Fibroblast of mammary gland (primary cell): ENCODE measurements around the gene LSS.

Source experiments
- DNase-seq: peaks from one replicate; pipeline ENCODE4 v3.0.0-alpha.2; 2010; ENCODE audit warnings: low read depth
- H3K4me3 ChIP-seq: 2 replicates; pipeline ENCODE4 v1.5.1; 2011; ENCODE audit warnings: low read depth, mild to moderate bottlenecking, low read length, moderate library complexity; ENCODE audit not compliant: control insufficient read depth
- CTCF ChIP-seq: conservative IDR thresholded peaks from 2 replicates; pipeline ENCODE4 v1.5.1; 2011; ENCODE audit warnings: low read depth, low read length, inconsistent platforms; ENCODE audit not compliant: control insufficient read depth, insufficient read depth

Gene LSS

GRCh38 chr21:46265736-46266525, 37.4 kb upstream of the LSS start:
- TF ChIP-seq CTCF = no peak
- peak; percentile 7 for DNase-seq

GRCh38 chr21:46264690-46265144, 36.1 kb upstream of the LSS start:
- no peak for DNase-seq
- H3K4me3 ChIP-seq = no peak overlapping the region
- no peak for TF ChIP-seq CTCF

More at GRCh38 chr21:46265736-46266525, 37.4 kb upstream of the LSS start:
- H3K4me3 ChIP-seq = no peak overlapping the region

GRCh38 chr21:46264046-46264689, 35.6 kb upstream of the LSS start:
- H3K4me3 ChIP-seq = no peak overlapping the region
- TF ChIP-seq CTCF = no peak
- DNase-seq = no peak

GRCh38 chr21:46256501-46256994, 28.0 kb upstream of the LSS start:
- no peak overlapping the region for H3K4me3 ChIP-seq
- no peak for DNase-seq
- TF ChIP-seq CTCF = no peak

- DNase-seq = no peak
- H3K4me3 ChIP-seq = no peak overlapping the region
- TF ChIP-seq CTCF = no peak
Observed at GRCh38 chr21:46255758-46256337, 27.3 kb upstream of the LSS start.

GRCh38 chr21:46255166-46255565, 26.6 kb upstream of the LSS start:
- no peak overlapping the region for H3K4me3 ChIP-seq
- no peak for TF ChIP-seq CTCF
- no peak for DNase-seq
